HG02943 (cell line): ENCODE results near the gene PLCH1.
"Not testable (repeated sequence)": the region's sequence is repeated elsewhere in the genome, so short reads cannot be mapped to it uniquely, and the experiment has no call there.

Experiments
- ATAC-seq: cut with Tn5 transposase; IDR thresholded peaks from one replicate; pipeline ENCODE4 v1.9.1; 2021; ENCODE audit warnings: mild to moderate bottlenecking, low read depth, moderate library complexity; ENCODE audit not compliant: unreplicated experiment

PLCH1 gene

DNA sequence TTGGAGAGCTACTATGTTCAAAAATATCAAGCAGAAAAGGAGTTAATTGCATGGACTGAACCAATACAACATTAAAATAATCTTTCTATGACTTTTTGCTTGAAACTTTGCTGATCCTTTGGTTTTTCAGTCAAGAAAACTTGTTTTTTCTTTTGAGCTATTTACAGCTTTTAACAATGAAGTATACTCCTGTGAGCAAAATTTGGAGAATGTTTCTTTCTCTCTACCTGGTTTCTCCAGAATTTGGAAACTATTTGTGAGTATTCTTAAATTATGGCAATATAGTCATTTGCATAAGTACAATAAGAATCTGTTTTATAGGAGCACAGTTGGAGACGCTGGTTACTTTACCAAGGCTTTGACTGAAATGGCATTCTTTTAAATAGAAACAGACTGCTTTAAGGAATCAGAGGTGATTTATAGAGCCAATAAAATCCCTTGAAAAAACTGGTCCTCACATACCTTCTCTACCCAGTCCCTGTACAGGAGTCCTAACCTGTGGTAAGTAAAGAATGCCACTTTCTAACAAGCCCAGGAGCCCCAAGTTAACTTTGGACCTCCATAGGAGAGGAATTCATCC lies 127.4 kb downstream of the PLCH1 start:
- no peak for ATAC-seq

DNA sequence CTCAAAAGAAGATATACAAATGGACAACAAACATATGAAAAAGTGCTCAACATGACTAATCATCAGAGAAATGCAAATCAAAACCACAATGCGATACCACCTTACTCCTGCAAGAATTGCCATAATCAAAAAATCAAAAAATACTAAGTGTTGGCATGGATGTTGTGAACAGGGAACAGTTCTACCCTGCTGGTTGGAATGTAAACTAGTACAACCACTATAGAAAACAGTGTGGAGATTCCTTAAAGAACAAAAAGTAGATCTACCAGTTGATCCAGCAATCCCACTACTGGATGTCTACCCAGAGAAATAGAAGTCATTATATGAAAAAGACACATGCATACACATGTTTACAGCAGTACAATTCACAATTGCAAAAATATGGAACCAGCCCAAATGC lies 129.7 kb downstream of the PLCH1 start:
- not testable (repeated sequence) for ATAC-seq

DNA sequence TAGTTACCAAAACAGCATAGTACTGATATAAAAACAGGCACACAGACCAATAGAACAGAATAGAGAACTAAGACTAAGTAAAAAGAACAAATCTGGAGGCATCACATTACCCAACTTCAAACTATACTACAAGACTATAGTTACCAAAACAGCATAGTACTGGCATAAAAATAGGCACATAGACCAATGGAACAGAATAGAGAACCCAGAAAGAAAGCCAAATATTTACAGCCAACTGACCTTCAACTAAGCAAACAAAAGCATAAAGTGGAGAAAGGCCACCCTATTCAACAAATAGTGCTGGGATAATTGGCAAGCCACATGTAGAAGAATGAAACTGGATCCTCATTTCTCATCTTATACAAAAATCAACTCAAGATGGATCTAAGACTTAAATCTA lies 130.5 kb downstream of the PLCH1 start:
- not testable (repeated sequence) for ATAC-seq

DNA sequence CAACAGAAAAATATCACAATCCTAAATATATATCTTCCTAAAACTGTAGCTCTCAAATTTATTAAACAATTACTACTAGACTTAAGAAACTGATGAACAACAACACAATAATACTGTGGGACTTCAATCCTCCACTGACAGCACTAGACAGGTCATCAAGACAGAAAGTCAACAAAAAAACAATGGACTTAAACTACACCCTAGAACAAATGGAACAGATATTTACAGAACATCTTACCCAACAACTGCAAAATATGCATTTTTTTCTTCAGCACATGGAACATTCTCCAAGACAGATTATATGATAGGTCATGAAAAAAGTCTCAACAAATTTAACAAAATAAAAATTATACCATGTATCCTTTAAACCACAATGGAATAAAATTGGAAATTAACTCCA lies 133.4 kb downstream of the PLCH1 start:
- no peak for ATAC-seq

DNA sequence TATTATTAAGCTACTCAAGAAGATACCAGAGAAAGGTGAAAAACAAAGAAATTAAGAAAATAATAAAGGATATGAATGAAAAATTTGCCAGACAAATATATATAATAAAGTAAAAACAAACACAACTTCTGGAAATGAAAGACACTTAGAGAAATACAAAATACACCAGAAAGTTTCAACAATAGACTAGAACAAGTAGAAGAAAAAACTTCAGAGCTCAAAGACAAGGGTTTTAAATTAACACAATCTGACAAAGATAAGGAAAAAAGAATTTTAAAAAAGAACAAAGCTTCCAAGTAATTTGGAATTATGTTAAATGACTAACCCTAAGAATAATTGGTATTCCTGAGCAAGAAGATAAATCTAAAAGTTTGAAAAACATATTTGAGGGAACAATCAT lies 135.3 kb downstream of the PLCH1 start:
- ATAC-seq: no peak

DNA sequence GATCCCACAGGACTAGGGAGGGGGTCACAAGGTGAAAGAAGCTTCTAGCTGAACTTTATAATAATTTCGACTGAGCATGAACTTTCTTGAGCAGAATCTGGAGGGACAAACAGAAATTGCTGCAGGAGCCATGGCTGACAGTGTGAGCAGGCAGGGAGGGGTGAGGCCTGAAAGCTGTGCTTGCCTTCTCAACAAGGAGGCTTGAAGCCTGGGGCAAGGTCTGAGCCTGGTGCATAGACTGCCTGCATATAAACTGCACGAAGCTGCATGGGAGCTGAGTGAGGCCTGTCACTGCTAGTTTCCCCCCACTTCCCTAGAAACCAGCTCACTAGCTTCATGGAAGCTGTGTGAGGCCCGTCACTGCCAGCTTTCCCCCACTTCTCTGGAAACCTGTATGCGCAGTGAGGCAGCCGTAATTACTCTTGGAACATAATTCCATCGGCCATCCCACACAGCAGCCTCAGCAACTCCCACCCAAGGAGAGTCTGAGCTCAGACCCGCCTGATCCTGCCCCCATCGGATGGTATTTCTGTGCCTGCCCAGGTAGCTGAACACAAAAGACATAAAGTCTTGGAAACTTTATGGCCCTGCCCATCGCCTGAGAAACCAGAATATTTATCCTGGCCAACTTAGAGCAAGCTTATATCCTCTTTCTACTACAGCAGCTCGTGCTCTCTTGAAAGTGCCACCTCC lies 136.5 kb downstream of the PLCH1 start:
- no peak for ATAC-seq

DNA sequence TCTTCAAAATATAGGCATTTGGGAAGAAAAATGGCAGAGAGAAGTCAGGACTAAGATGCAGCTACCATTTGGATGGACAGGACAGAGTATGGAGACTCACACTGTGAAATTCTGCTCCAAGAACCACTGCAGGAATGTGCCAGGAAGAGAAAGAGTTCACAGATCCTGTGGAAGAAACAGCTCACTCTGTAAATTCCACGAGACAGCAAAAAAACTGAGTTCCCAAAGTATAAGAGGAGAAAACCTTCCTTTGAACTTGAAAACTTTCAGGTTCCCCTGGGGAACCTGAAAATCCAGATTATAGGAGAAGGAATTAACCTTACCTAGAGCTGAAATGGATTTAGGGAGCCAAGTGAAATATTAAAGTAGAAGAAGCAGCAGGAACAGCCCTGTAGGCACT lies 137.1 kb downstream of the PLCH1 start:
- ATAC-seq: no peak

DNA sequence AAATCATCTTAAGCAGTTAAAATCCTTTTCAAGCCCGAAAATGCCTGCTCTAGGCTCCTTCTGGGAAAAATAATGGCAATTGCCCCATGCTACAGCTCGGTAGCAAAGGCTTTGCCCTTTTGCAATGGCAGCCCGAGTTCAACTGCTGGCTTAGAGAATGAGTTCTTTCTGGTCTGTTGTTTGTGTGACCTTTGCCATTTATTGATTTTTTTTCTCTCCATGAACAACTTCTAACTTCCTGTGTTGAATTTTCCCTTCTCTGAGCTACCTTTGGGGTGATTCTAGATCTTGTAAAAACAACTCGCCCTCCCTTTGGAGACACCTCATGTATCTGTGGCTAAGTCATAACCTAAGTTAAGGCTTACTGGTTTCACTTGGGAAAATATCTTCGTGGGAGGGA lies 139.3 kb downstream of the PLCH1 start:
- no peak for ATAC-seq

DNA sequence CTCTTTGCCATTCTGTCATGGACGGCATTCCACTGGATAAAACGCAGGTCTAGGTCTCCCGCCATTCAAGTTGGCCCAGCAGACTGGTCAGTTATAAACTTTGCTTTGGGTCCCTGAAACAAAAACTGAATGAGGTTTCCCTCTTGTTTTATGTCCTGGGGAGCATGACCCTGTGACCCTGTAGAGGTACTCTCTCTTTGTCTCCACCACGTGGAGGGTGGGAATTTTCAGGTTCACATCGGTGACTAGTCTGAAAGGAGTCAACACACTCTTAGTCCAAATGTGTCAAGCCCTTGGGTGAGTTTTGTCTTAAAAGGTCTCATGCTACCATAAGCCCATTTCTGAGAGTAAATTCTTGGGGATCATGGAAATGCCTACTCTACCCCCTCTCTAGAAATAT lies 139.9 kb downstream of the PLCH1 start:
- ATAC-seq: no peak

DNA sequence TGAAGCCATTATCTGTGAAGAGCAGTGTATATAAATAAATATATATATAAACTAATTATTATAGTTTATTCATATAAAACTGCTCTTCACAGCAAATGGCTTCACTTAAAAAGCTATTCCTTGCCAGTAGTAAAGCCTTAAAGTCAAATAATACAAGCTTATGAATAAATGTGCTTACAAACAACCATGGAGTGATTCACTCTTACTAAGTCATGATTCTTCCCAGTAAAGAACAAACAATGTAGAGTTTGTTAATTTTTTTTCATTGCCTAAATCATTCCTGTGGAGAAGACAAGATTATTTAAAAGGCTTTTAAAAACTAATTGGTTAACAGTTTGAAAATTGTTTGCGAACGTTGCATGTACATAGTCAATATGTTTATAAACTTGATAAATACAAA lies 140.7 kb downstream of the PLCH1 start:
- ATAC-seq: no peak

DNA sequence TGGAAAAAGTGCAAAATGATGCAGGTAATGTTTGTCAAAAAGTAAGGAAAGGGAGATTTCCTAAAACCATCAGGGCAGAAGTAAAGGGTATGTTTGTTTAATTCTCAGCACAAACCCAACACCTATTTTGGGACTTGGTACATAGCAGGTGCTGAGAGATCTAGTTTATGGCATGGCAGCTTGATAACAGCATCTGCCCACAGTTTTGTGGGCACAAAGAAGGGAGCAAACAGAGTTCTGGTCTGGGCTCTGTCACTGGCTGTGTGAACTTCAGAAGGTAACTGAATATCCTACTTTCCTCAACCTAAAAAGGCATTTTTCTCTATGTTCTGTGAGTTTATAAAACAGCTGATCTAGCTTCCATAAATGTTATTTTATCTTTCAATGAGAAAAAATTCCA lies 141.6 kb downstream of the PLCH1 start:
- ATAC-seq: no peak

DNA sequence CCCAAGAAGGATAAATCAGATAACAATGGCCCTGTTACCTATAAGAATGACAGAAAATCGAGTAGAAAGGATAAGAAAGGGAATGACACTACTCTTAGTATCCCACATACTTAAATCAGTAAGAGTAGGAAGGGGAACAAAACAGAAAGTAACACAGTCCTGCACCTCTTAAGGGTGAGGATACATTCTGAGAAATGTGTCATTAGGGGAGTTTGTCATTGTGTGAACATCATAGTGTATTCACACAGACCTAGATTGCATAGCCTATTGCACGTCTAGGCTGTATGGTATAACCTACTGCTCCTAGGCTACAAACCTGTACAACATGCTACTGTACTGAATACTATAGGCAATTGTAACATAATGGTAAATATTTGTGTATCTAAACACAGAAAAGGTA lies 142.6 kb downstream of the PLCH1 start:
- ATAC-seq: no peak

DNA sequence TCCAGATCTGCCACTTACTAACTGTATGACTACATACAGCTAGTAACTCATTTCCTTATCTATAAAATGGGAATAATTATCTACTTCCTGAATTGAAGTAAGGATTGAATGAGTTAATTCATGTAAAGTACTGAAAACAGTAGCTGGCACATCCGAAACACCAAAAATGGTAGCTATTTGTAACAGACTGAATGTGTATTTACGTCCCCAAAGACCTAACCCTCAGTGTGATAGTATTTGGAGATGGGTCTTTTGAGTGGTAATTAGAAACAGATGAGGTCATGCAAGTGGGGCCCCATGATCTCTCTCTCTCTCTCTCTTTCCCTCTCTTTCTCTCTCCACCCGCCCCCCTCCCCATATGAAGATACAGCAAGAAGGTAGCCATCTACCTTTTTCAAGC lies 146.2 kb downstream of the PLCH1 start:
- ATAC-seq: no peak

DNA sequence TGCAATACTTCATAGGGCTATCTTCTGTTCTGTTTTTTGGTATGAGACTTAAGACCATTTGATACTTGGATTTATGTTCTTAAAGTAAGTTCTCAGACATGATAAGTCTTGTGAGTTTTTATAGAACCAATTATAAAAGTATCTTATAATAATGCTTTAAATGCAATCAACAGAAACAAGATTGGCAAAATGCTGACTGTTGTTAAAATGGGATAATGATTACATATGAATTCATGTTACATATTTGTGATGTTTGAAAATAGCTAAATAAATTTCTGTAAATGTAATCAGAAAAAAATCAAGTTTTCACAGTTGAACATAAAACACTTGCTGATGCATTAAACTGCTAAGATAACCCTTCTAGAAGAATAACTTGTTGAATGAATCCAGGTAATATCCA lies 148.3 kb downstream of the PLCH1 start:
- ATAC-seq: no peak

DNA sequence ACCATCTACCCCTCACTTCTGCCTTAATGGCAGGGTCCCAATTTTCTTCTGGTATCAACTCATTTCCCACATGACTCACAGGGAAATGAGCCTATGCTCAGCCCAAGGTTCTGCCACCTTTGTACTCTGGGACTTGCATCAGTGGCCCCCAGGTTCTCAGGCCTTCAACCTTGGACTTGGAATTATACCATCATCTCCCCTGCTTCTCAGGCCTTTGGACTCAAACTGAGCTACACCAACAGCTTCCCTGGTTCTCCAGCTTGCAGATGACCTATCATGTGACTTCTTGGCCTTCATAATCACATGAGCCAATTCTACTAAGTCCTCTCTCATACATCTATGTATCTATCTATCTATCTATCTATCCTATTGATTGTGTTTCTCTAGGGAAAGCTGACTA lies 149.5 kb downstream of the PLCH1 start:
- no peak for ATAC-seq

DNA sequence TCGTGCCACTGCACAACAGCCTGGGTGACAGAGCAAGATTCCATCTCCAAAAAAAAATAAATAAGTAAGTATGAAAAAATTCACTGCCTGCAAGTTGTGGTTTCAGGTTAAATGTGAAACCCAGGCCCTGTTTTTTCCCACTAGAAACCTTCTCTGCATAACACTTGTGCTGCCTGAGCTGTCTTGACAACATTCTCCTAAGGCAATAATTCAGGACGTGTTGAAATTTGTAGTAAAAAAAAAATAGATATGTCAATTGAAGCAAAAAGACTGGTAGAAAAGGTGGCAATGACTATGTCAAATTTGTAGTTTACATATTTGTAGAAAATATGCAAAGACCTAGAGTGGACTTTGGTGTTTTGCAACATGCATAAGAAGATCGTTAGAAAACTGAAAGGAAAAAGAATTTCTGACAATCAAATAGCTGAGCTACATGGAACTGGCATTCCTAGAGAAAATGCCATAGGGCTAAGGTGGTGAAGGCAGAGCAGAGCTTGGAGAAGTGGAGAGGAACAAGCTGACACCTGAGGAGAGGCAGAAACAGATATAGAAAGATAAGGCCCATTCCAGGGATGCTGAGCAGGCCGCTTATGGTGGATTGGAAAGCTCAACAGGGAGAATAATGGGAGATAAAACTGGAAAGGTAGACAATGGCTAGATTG lies 150.2 kb downstream of the PLCH1 start:
- ATAC-seq: no peak

DNA sequence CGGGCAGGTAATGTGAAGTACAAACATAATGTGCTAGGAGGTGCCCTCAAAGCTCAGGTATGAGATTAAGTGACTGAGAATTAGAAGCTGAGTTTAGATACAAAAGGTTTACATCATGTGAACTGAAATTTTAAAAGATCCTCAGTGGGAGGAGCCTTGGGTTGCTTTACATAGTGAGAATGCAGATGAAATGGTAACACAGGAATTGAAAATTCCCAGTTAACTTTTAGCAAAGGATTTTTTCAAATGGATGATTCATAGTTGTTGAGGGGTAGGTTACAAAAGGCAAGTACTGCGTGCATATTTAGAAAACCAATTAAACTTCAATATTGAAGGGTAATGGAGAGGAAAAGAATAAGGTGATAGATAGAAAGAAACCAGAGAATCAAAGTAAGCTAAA lies 157.3 kb downstream of the PLCH1 start:
- no peak for ATAC-seq

DNA sequence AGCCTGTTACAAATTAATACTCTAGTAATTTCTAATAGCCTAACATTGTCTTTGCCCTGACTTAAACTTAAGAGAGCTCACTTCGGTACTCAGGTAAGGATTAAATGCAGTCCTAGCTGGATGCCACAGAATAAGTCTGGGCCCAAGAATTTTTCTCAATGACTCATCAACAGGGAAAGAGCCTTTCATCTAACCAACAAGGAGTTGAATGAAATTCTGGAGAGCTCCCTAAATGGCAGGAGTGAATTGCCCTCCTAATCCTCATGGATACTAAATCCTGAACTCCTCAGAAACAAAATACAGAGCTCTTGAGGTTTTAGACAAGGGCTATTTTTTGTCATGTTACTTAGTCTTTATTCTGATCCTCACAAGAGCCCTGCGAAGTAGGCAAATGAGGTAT lies 159.5 kb downstream of the PLCH1 start:
- ATAC-seq: no peak

DNA sequence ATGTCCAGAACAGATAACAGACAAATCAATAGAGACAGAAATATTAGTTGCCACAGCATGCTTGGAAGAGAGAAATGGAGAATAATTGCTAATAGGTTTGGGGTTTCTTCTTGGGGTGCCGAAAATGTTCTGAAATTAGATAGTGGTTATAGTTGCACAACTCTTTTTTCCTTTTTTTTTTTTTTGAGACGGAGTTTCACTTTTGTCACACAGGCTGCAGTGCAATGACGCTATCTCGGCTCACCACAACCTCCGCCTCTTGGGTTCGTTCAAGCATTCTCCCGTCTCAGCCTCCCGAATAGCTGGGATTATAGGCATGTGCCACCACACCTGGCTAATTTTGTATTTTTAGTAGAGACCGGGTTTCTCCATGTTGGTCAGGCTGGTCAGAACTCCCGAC lies 163.3 kb downstream of the PLCH1 start:
- ATAC-seq: no peak

DNA sequence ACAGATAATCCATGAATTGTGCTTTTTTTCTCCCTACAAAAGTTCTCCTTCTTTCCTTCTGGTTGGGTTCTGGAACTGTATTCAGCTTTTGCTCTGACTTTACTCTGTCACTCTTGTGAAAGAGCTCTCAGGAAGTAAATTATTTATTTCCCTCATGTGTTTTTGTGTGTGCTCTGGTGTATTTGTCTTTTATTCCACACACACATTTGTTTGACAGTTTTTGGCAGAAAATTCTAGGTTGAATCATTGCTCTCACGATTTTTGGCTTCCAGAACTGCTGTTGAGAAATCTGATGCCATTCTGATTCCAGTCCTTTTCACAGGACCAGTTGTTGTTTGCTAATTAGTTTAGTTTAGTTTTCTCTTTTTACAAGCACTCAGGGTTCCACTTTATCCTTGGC lies 172.8 kb downstream of the PLCH1 start:
- ATAC-seq: no peak

DNA sequence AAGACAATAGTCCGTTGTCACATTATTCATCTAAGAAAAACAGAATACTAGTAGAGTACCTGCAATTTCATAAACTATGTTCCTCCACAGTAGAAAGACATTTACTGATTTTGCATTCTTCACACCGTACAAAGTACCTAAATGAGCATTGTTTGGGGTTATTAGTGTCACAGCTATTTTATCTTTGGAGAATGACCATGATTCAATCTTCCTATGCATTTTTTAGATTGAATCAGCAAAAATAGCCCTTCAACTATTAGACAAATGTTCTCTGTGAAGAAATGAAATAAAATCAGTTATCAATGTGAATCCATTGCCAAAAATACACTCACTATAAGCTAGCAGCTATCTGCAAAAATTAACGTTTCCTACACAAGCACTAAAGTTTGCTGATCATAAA lies 176.6 kb downstream of the PLCH1 start:
- ATAC-seq: no peak

DNA sequence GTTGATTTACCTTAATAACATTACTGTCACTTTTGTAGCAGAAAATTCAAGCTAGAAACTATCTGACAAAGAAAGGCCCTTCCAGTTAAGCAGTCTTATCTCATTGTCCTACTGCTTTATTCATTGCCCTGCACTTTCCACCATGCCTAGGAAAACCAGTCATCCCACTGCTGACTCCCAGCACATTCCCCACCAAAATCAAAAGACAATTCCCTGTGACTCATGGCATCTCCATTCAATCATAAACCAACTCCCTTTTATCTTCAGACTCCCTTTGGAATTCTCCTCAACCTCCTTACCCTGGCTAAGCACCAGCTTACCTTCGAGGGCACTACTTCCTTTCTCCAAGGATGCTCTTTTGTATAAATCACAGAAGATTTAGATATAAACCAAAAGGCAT lies 184.3 kb downstream of the PLCH1 start:
- ATAC-seq: no peak
